HepG2 (cell line): ENCODE measurements around the gene CATSPERD. TPM values are rescaled to one million over a fixed set of nuclear protein-coding genes. Genes with fewer than 3 reads are reported as not detected.

Experiments used
- ATAC-seq: fragments of 200-7000 bp; cut with Tn5 transposase; 3 replicates; pipeline ENCODE4 v1.9.1; 2020; ENCODE audit warnings: mild to moderate bottlenecking, moderate library complexity
- BruUV-seq: library from RNA; stranded (reverse); fragments of 400-500 nt; replicated peaks from 2 replicates; lab custom pipeline; 2021; lab: Mats Ljungman, UMichigan
- CTCF ChIA-PET: fragments of 300-600 bp; formaldehyde crosslinking; extraction: SDS; loops from one replicate; lab custom pipeline; 2021; ENCODE audit warnings: low total read pairs, inconsistent platforms, low intra/inter-chr PET ratio; lab: Yijun Ruan, JAX
- POLR2A ChIA-PET: fragments of 350-600 bp; sonication (Branson Sonifier 250); formaldehyde crosslinking; loops from one replicate; lab custom pipeline; 2020; ENCODE audit warnings: antibody characterized with exemption, inconsistent platforms; lab: Yijun Ruan, JAX
- DNase-seq: peaks from one replicate; pipeline ENCODE4 v3.0.0-alpha.2; 2015; ENCODE audit warnings: low spot score
- FAIRE-seq: peaks from 3 replicates; lab custom pipeline; 2011; peaks lifted over from hg19 to GRCh38; lab: Jason Lieb, UNC
- H2AFZ ChIP-seq: one replicate; pipeline ENCODE4 v1.6.1; 2011; ENCODE audit warnings: low read length, inconsistent platforms
- H3K27ac ChIP-seq: fragments of 300-600 bp; 3 replicates; pipeline ENCODE4 v1.8.0; 2011; ENCODE audit warnings: mixed run types, mild to moderate bottlenecking, mixed read lengths, low read length, inconsistent platforms; ENCODE audit not compliant: insufficient read depth; ENCODE audit errors: extremely low read length
- H3K27me3 ChIP-seq, 2 experiments: fragments of 200-600 bp in 1 of 2; 2 replicates in 1 of 2; 3 replicates in 1 of 2; pipeline versions ENCODE4 v1.6.0 to v1.8.0; 2011; ENCODE audit warnings: low read length in 2 of 2, mild to moderate bottlenecking in 2 of 2, moderate library complexity in 2 of 2, inconsistent platforms in 1 of 2; ENCODE audit not compliant: insufficient read depth in 2 of 2, control insufficient read depth in 1 of 2
- H3K36me3 ChIP-seq, 2 experiments: fragments of 200-600 bp in 1 of 2; replicated peaks in 1 of 2; 2 replicates in 1 of 2; 3 replicates in 1 of 2; pipeline versions ENCODE4 v1.5.1 to v1.8.0; 2011; ENCODE audit warnings: low read length in 2 of 2, inconsistent platforms in 1 of 2; ENCODE audit not compliant: insufficient read depth in 2 of 2, control insufficient read depth in 1 of 2
- H3K4me1 ChIP-seq: 2 replicates; pipeline ENCODE4 v1.5.1; 2012; ENCODE audit warnings: low read length, inconsistent platforms; ENCODE audit not compliant: insufficient read depth
- H3K4me2 ChIP-seq: 2 replicates; pipeline ENCODE4 v1.6.0; 2011; ENCODE audit warnings: low read depth, low read length, inconsistent platforms
- H3K4me3 ChIP-seq, 3 experiments: fragments of 200-600 bp in 1 of 3; sonication (generic), shearing (Covaris generic) in 1 of 3; replicated peaks in 1 of 3; 2 replicates each; pipeline ENCODE4 v1.5.1; 2011 to 2016; ENCODE audit warnings: low read length in 3 of 3, inconsistent platforms in 2 of 3, low read depth in 2 of 3, mild to moderate bottlenecking in 2 of 3, control low read depth in 1 of 3, mixed read lengths in 1 of 3; ENCODE audit not compliant: insufficient read depth in 1 of 3
- H3K79me2 ChIP-seq: one replicate; pipeline ENCODE4 v1.6.1; 2011; ENCODE audit warnings: low read length, inconsistent platforms; ENCODE audit not compliant: insufficient read depth
- H3K9ac ChIP-seq: 2 replicates; pipeline ENCODE4 v1.6.0; 2011; ENCODE audit warnings: mild to moderate bottlenecking, low read depth, low read length, inconsistent platforms; ENCODE audit not compliant: insufficient read depth
- H3K9me3 ChIP-seq: 2 replicates; pipeline ENCODE4 v1.5.1; 2012; ENCODE audit warnings: mild to moderate bottlenecking, low read length
- H4K20me1 ChIP-seq: 2 replicates; pipeline ENCODE4 v1.6.0; 2011; ENCODE audit warnings: inconsistent platforms, mild to moderate bottlenecking, low read length, moderate library complexity; ENCODE audit not compliant: insufficient read depth
- AGO1 ChIP-seq: fragments of 200-400 bp; formaldehyde crosslinking; IDR thresholded peaks from 2 replicates; pipeline ENCODE4 v1.6.1; 2017; ENCODE audit warnings: mild to moderate bottlenecking, low read depth, low read length, moderate library complexity; ENCODE audit not compliant: poor library complexity, severe bottlenecking
- IKZF1 ChIP-seq: fragments of 450-650 bp; IDR thresholded peaks from 2 replicates; pipeline ENCODE4 v1.7.1; 2016
- REXO4 ChIP-seq: sonication (generic); formaldehyde crosslinking; IDR thresholded peaks from 2 replicates; pipeline ENCODE4 v1.8.0; 2022; ENCODE audit warnings: missing genetic modification reagents, mild to moderate bottlenecking, borderline replicate concordance
- ZNF24 ChIP-seq: fragments of 450-650 bp; IDR thresholded peaks from 2 replicates; pipeline ENCODE4 v1.6.1; 2017; ENCODE audit warnings: antibody characterized with exemption, mild to moderate bottlenecking
- ZNF343 ChIP-seq: sonication (generic); formaldehyde crosslinking; IDR thresholded peaks from 2 replicates; pipeline ENCODE4 v1.4.0; 2020; ENCODE audit warnings: mild to moderate bottlenecking, missing genetic modification reagents
- ZNF484 ChIP-seq: sonication (generic); formaldehyde crosslinking; IDR thresholded peaks from 2 replicates; pipeline ENCODE4 v1.5.1; 2020; ENCODE audit warnings: mild to moderate bottlenecking, low read depth, missing genetic modification reagents, borderline replicate concordance
- ZNF703 ChIP-seq: sonication (generic); formaldehyde crosslinking; IDR thresholded peaks from 2 replicates; pipeline ENCODE4 v1.5.1; 2020; ENCODE audit warnings: missing genetic modification reagents, mild to moderate bottlenecking, moderate library complexity, borderline replicate concordance
- WGBS: methylation state at CpG from one replicate; pipeline ENCODE4 v1.1.6; 2017; ENCODE audit warnings: low lambda C conversion rate; 5-methylcytosine and 5-hydroxymethylcytosine counted together
- in situ Hi-C: cut with HindIII; loops from 2 replicates; pipeline ENCODE4 v1.10.0; 2017; ENCODE audit warnings: low pct_unique_long_range_greater_than_20kb; ENCODE audit not compliant: extremely low pct_ligation_motif_present
- intact Hi-C: fragments of 100-400 bp; cut with micrococcal nuclease; formaldehyde crosslinking; loops from one replicate; pipeline ENCODE4 v1.10.0; 2022; ENCODE audit not compliant: unreplicated experiment
- polyA plus RNA-seq, 8 experiments: library from polyadenylated mRNA; depleted of rRNA in 3 of 8; stranded (reverse) in 7 of 8; unstranded in 1 of 8; fragments of >200 nt; fragmentation: Illumina TruSeq in 4 of 8; extraction: Trizol in 4 of 8; gene quantifications; 2 replicates each; pipeline versions ENCODE4 v1.2.1 to v1.2.3, GENCODE V29; 2011 to 2016; ENCODE audit warnings: low read depth in 4 of 8, missing spikeins in 1 of 8, mixed read lengths in 1 of 8; ENCODE audit not compliant: insufficient read depth in 1 of 8
- total RNA-seq, 5 experiments: library from RNA; depleted of rRNA; stranded (reverse); fragments of >200 nt; fragmentation: Illumina TruSeq; extraction: Trizol; gene quantifications; 2 replicates each; pipeline ENCODE4 v1.2.3, GENCODE V29; 2016; ENCODE audit warnings: low read depth in 1 of 5
- TF ChIP-seq, protein P1 (sequence below): sonication (generic); formaldehyde crosslinking; IDR thresholded peaks from 2 replicates; pipeline ENCODE4 v1.8.0; 2022; ENCODE audit warnings: mild to moderate bottlenecking, missing genetic modification reagents

CATSPERD gene
- total and polyA plus RNA-seq, 2 of the 13 experiments (the other 11 are each of a cell fraction or from before 2014, with no cell fraction given), result 0.04 TPM; not detected in 1

DNA sequence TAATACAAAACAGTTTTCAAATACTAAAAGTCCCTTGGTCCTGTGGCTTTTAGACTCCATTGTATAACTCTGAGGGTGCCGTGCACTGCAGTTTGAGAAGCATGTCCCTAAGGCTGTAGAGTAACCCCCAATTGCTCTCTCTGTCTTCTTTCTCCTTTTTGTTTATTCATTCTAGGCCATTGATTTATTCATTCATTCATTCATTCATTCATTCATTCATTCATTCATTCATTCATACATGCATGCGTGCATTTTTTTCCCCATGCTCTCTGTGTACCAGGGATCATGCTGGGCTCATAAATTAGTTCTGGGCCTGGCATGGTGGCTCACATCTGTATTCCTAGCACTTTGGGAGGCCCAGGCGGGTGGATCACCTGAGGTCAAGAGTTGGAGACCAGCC lies 44.8 kb downstream of the CATSPERD start:
- FAIRE-seq (no peak), DNase-seq (no peak)
- BruUV-seq, result no TSS peak
- Histone ChIP-seq H3K79me2 (no peaks in the 10 kb centered on the region), H3K9me3 (no peaks in the 10 kb centered on the region), H3K4me2 (no peak overlapping the region), H4K20me1 (no peaks in the 10 kb centered on the region), H3K4me1 (peaks cover 5% of the 10 kb centered on the region; the same call in 1 of the 2 replicates), H2AFZ (no peak overlapping the region)
- in situ Hi-C loops (no loop called here), intact Hi-C loops (no loop called here)
- 56% methylated on average over 3 of the region's 3 CpGs for WGBS
- TF ChIP-seq ZNF24 (peak; percentile 75; the same call in 1 of the 2 replicates), ZNF343 (CRISPR knock-in tag) (no peak), AGO1 (no peak), IKZF1 (no peak), ZNF484 (CRISPR knock-in tag) (no peak), REXO4 (CRISPR knock-in tag) (no peak), ZNF703 (CRISPR knock-in tag) (no peak)
- TF ChIP-seq, protein P1, sequence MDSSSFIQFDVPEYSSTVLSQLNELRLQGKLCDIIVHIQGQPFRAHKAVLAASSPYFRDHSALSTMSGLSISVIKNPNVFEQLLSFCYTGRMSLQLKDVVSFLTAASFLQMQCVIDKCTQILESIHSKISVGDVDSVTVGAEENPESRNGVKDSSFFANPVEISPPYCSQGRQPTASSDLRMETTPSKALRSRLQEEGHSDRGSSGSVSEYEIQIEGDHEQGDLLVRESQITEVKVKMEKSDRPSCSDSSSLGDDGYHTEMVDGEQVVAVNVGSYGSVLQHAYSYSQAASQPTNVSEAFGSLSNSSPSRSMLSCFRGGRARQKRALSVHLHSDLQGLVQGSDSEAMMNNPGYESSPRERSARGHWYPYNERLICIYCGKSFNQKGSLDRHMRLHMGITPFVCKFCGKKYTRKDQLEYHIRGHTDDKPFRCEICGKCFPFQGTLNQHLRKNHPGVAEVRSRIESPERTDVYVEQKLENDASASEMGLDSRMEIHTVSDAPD (CRISPR knock-in tag), result no peak
- TF ChIP-seq, all 625 proteins: peak for 1
- no peak overlapping the region for H3K4me3 ChIP-seq
- POLR2A ChIA-PET, result interaction anchor here (0.6 kb wide), 1 partner anchor 14 kb away, joined by 4 read pairs; no protein-coding TSS in a partner anchor
- no peak overlapping the region for H3K9ac ChIP-seq
- H3K27me3 ChIP-seq, result no peaks in the 10 kb centered on the region; a peak in 1 of 5 replicates
- H3K27ac ChIP-seq, result no peak overlapping the region
- CTCF ChIA-PET, result no interaction called here
- ATAC-seq, result no peak
- H3K36me3 ChIP-seq, result no peaks in the 10 kb centered on the region
